Activated gamma-delta T cell treated with Interleukin-2 at 50 U/mL for 16 hours (primary cell): Measurements from ENCODE around the gene DMKN.
"Not testable (repeated sequence)": the region's sequence is repeated elsewhere in the genome, so short reads cannot be mapped to it uniquely, and the experiment has no call there.

Source experiments
- DNase-seq: peaks from one replicate; pipeline ENCODE4 v3.0.0-alpha.2; 2020

The DMKN gene

DNA sequence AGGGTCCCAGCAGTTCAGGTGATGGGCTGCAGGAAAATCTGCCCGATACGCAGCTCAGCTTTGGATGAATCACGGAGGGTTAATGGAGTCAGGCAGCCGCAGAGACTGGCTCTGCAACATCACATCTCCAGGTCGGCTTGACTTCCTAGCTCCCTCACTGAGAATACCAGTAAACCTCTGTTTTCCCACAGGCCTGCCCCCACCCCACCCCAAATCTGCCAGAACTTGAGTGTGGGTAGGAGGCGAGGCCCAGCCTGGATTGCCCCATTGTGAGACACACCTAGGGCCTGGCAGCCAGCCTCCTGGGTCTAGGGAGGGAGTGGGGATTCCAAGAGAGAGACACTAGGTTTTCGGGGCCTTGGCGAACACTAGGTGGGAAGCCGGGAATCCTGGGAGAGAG, 19.5 kb downstream of the DMKN start:
- no peak for DNase-seq

GRCh38 chr19:35491836-35492360, 21.6 kb downstream of the DMKN start:
- DNase-seq = no peak

DNA sequence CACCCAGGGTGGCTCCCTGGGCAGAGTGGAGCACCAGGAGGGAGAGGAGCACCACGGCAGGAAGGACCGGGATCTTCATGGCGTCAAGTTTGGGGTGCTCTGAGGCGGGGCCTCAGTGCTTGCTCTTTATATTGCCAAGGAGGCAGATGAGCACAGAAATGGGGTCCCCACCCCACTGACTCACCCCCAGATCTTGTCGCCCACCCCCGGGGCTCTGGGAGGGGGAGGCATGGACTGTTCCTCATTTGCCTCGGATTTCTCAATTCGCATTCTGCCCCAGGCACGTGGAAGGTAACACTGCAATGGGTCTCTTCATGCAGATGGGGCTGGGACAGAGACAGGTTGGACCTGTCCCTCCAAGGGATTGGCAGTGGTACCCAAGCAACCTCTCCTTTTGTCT, 23.1 kb downstream of the DMKN start, which contains the start of gene KRTDAP:
Gene KRTDAP, minus strand, starts transcription at position 101 of the 400 bp plus-strand sequence. Its CDS starts 22 bp downstream, at position 79.
- no peak for DNase-seq

DNA sequence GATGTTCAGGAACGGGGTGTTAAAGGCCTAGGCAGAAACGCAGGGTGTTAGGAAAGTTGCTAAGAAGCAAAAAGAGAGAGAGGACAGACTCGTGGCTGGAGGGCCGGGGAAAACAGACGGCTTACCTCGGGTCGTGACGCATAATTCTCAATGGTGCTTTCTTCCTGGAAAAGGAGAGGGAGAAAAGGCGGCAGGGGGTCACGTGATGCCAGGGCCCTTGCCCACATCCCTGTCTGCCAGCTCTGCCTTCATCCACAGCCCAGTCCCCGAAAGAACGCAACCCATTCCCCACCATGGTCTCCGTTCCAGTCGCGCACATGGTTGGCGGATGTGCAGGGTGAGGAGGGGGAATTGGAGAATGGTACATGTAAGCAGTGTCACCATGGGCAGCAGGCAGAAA, 24.8 kb downstream of the DMKN start:
- DNase-seq = no peak

- DNase-seq = no peak
These were observed 25.7 kb downstream of the DMKN start for GRCh38 chr19:35487656-35488182.

DNA sequence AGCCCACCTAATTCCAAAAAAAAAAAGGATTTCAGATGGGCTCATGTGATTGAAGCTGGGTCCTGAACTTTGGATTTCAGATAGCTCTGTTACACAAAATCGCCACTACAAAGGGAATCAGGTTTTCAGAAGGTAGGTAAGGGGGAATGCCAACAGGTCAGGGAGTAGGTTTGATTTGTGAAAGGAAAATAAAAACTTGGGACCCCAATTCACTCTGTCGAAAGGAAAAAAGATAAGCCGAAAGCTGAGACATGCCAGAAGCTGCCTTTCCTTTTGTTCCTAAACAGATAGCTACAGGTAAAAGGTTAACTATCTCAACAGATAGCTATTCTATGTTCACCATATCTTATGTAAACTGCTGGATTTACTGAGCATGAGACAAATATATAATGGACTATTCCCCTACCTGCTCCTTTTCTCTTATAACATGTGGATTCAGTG, 27.2 kb downstream of the DMKN start:
- DNase-seq = no peak

GRCh38 chr19:35484252-35485036, 29.0 kb downstream of the DMKN start:
- DNase-seq = no peak

DNA sequence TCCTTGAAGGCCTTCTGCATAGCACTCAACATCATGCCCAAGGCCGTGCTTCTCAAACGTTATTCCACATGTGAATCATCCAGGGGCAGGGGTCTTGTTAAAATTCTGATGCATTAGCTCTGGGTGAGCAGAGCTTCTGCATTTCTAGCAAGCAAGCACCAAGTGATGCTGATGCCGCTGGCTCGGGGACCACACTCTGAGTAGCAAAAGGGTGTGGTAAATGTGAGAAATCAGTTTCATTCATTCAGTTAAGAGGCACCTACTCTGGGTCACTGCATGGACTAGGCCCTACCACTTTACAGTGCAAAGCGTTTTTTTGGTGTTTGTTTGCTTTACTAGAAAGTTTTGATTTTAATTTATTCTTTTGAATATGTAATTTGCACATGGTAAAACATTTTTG, 30.4 kb downstream of the DMKN start:
- peak; percentile 10 for DNase-seq

GRCh38 chr19:35478794-35479677, 34.4 kb downstream of the DMKN start:
- no peak for DNase-seq

- no peak for DNase-seq
These were observed 37.3 kb downstream of the DMKN start for GRCh38 chr19:35476149-35476548.

- DNase-seq = not testable (repeated sequence)
These were observed 38.9 kb downstream of the DMKN start for GRCh38 chr19:35474594-35474993.

- no peak for DNase-seq
These were observed 39.3 kb downstream of the DMKN start for GRCh38 chr19:35474104-35474503.

- DNase-seq = no peak
These were observed 41.5 kb downstream of the DMKN start for GRCh38 chr19:35471946-35472345.

- DNase-seq = not testable (repeated sequence)
These were observed 42.4 kb downstream of the DMKN start for GRCh38 chr19:35471075-35471474.

DNA sequence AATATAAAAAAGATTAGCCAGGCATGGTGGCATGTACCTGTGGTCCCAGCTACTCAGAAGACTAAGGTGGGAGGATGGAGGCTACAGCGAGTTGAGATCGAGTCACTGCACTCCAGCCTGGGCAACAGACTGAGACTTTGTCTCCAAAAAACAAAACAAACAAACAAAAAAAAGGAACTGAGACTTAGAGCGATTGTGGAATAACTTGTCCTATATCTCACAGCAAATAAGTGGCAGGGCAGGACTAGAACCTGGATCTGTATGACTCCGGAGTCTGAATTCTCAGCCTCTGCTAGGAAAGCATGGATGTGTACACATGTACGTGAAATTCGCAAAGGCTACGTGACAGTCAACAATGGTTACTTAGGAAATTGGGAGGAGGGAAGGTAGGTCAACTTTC, 43.3 kb downstream of the DMKN start:
- no peak for DNase-seq

DNA sequence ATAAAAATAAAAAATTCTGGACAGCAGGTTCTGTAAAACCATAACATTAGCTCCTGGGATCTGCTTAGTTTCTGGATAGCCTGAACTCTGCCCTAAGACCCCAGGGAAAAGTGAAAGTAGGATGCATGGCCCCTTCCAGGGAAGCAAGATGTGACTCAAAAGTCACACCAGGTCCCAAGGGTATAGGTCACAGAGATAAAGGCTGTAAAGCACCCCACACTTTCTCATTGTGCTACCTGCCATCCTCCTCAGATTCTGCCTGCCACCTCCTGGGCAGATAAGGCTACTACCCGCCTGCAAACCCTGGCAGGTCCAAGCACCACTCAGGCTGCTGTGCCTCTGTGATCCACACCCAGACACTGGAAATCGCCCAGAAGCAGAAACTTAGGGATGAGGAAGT, 44.8 kb downstream of the DMKN start:
- peak; percentile 60 for DNase-seq

DNA sequence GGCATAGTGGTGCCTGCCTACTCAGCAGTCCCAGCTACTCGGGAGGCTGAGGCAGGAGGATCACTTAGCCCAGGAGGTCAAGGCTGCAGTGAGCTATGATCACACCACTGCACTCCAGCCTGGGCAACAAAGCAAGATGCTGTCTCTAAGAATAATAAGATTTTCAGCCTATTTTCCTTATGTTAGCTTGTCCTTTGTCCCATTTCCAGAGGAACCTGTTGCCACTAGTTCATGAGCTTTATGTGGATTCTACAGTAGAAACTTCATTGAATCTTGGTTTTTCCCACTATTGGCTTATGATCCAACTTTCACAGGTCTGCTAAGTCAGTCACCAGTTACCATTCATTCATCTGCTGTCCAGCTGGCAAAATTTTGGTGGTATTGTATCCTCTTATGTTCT, 47.2 kb downstream of the DMKN start:
- no peak for DNase-seq

DNA sequence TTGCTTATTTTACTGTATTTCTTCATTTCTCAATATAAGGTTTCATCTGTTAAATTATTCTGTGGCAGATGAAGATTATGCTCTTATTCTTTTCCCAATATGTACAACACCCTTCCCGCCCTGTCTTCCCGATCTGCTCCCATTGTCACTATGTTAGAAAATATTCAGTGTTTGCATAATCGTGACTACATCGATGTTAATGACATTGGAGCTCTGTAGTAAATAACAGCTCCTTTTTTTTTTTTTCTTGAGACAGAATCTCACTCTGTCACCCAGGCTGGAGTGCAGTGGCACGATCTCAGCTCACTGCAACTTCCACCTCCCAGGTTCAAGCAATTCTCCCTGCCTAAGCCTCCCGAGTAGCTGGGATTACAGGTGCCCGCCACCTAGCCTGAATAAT, 50.5 kb downstream of the DMKN start:
- not testable (repeated sequence) for DNase-seq

DNA sequence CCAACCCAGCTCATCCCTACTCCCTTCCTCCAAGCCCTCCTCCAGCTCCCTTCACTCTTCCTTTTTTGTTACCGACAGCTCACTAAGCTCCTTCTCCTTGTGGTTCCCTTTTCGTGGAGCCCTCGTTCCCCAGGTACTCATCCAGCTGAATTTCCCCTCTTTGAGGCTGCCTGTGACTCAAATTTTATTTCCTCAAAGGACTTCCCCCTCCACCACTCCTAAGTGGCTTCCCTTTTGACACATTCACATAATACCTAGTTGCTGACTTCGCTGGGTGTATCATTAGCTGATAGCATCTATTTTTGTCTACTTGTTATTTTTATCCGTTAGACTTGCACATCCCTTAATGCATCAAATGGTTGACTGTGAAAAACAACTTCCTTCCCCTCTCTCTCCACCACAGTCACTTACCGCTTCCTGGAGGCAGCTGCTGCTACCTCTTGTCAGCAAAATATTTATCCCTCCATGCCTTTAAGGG, 50.9 kb downstream of the DMKN start:
- DNase-seq = peak; percentile 54

GRCh38 chr19:35461788-35462187, 51.7 kb downstream of the DMKN start:
- not testable (repeated sequence) for DNase-seq

GRCh38 chr19:35461060-35461459, 52.4 kb downstream of the DMKN start:
- DNase-seq = no peak

- no peak for DNase-seq
These were observed 52.8 kb downstream of the DMKN start for GRCh38 chr19:35460608-35461007.

DNA sequence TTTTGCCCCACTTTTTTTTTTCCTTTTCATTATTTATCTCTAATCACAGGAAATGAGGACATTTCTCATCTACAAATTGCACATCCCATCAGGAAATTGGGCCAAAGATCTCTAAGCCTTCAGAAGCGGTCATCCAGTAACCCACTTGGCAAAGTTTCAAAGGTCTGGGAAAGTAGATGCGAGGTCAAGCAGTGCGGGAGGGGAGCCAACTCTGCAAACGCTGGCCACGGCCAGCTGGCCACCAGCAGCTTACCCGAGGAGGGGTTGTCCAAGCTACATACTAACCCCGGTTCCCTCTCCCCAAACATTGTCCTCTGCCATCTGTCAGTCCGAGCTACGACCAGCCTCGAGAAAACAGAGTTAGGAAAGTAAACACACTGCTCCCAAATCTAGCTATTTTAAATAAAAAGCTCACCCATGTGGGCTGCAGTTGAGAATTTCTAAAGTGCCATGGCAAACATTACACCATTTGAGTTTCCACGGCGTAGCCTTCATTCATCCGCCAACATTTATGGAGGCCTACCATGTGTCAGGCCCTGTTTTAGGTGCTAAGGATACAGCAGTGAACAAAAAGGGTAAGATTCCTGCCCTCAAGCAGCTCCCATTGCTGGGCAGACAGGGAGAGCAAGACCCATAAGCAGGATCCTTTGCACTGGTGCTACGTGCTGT, 53.9 kb downstream of the DMKN start:
- no peak for DNase-seq
